ENCODE results near the gene KIAA1586.
"Not testable (repeated sequence)": the region's sequence is repeated elsewhere in the genome, so short reads cannot be mapped to it uniquely, and the experiment has no call there.

Gene KIAA1586, protein sequence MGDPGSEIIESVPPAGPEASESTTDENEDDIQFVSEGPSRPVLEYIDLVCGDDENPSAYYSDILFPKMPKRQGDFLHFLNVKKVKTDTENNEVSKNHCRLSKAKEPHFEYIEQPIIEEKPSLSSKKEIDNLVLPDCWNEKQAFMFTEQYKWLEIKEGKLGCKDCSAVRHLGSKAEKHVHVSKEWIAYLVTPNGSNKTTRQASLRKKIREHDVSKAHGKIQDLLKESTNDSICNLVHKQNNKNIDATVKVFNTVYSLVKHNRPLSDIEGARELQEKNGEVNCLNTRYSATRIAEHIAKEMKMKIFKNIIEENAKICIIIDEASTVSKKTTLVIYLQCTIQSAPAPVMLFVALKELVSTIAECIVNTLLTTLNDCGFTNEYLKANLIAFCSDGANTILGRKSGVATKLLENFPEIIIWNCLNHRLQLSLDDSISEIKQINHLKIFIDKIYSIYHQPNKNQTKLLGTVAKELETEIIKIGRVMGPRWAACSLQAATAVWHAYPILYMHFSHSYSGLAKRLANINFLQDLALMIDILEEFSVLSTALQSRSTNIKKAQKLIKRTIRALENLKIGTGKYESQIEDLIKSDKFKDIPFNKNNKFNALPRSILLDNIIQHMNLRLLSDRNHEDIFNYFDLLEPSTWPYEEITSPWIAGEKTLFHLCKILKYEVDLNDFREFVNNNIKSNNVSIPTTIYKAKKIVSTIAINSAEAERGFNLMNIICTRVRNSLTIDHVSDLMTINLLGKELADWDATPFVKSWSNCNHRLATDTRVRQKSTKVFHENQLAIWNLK

DNA sequence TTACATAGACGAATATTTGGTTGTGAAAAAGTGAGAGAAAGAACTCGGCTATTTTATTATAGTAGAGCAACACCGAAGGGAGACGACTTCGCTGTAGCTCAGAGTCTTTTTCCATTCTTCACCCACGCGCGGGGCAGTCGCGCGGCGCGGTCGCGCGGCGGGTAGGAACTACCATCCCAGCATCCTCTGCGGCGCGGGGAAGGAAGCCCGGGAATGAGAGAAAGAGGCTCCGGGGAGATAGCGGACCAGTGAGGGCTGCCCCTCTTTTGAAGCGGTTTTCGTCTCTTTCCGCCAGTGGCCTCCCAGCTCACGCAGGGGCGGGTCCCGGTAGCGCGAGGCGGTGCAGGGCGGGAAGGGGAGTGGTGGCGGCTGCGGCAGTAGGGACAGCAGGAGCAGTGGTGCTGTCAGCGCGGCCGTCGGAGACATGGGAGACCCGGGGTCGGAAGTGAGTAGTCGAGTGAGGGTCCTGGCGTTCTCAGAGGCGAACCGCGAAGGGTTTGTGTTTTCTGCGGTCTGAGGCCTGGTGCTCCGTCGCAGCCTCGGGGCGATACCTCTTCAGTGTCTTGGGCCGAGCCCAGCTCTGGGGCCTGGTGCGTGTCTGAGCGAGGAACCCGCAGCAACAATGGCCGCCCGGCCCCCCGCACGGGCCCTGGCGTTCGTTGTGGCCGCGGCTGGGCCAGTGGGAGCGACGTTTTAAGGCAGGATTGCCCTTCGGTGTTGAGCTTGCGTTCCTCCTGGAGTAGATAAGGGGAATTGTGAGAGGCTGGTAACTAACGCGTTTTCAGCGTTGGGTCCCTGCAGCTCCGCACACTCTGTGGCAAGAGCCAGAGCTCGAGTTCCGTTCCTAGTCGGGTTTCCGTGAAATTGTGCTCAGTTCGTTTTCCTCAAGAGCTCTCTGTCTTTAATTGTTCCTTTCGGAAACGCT lies at the start of gene KIAA1586:
KIAA1586 (plus strand) TSS at position 362 of the 925 bp plus-strand sequence; CDS start at position 425, 63 bp downstream.
- peak; percentile 84 for DNase-seq

DNA sequence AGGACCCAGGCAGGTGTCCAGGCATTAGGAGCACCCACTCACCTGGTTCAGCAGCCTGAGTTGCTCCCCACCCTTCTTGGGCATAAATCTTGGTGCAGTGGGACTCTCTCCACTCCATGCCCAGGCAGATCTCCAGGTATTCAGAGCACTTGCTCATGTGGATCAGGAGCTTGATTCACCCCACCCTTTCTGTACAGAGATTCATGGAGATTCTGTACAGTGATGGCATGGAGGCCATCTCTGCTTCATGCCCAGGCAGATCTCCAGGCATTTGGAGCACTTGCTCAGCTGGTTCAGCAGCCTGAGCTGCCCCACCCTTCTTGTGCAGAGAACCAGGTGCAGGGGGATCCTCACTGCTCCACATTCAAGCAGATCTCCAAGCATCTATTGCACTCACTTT lies 47.4 kb upstream of the KIAA1586 start:
- no peak for DNase-seq

DNA sequence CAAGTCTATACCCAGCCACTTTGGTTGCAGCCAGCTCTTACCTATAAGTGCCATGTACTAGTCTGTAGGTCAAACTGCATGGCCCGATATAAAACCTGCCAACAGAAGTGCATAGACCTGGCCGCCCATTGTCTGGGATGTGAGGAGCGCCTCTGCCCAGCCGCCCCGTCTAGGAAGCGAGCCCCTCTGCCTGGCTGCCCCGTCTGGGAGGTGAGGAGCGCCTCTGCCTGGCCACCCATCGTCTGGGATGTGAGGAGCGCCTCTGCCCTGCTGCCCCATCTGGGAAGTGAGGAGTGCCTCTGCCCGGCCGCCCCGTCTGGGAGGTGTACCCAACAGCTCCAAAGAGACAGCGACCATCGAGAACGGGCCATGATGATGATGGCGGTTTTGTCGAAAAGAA lies 46.7 kb upstream of the KIAA1586 start:
- DNase-seq: not testable (repeated sequence)

DNA sequence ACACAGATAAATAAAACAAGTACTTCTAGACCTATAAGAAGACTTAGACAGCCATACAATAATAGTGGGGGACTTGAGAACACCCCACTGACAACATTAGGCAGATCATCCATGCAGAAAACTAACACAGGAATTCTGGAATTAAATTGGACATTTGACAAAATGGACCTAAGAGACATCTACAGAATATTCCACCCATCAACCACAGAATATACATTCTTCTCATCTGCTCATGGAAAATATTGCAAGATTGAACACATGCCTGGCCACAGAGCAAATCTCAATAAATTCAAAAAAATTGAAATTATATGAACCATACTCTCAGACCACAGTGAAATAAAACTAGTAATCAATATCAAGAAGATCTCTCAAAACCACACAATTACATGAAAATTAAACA lies 44.3 kb upstream of the KIAA1586 start:
- DNase-seq: no peak

DNA sequence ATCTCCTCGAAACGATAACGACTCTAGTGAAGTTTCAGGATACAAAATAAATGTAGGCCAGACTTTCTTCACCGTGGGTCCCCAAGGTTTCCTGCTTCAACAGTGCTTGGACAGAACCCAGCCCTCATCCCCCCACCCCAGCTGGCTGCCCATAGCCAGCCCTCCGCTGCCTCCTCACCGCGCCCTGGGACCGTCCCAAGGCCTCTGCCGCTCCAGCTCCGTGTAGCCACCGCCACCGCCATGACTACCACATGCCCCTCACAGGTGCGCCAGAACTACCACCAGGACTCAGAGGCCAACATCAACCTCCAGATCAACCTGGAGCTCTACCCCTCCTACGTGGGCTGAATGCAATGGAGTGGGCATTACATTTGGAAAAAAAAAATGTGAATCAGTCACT lies 42.2 kb upstream of the KIAA1586 start:
- no peak for DNase-seq

DNA sequence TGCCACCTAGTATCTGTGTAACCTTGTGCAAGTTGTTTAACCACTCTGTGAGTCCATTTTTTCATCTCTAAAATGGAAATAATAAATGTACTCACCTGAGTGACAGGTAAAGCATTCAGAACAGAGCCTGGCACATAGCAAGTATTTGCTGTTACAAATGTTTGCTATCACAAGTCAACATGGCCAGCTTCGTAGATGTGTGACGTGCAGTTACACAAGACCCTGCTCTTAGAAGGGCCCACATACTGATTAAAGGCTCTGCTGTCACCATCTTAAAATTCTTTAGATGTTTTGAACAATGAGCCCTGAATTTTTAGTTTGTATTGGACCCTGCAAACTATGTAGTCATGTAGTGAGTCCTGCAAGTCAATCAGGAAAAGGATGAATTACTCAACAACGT lies 40.4 kb upstream of the KIAA1586 start:
- DNase-seq: no peak

DNA sequence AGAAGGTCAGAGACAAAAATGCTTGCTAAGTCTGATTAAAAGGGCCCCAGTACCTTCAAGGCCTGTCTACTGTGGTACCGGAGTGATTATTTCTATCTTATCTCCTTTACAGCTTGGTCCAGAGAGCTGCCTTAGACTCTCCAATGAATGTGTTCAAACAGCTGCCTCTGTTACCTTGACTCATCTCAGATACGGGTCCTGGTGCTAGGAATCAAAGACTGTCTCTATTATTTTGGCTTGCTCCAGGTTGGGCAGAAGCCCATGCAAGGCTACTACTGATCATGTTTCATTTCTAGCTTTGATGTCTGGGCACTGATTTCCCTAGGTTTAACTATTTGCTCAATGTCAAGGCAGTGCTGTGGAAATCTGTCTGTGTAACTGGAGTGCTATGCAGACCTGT lies 38.4 kb upstream of the KIAA1586 start:
- not testable (repeated sequence) for DNase-seq

DNA sequence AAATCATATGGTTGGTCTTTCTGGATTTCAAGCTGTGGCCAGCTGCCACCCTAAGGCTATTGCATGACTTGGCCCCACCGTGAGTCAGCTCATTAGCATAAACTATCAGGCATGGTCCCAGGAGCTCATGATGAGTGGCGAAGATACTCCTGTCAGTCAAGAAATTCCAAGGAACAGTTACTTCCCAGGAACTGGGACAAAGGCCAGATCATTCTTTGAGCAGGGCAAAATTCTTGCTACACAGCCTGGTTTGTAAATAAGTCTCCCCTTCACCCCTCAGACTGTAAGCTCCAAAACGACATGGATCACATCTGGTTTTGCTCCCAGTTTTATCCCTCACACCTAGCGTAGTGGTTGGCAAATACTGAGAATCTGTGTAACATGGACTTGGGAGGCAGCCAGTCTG lies 33.0 kb upstream of the KIAA1586 start:
- no peak for DNase-seq

DNA sequence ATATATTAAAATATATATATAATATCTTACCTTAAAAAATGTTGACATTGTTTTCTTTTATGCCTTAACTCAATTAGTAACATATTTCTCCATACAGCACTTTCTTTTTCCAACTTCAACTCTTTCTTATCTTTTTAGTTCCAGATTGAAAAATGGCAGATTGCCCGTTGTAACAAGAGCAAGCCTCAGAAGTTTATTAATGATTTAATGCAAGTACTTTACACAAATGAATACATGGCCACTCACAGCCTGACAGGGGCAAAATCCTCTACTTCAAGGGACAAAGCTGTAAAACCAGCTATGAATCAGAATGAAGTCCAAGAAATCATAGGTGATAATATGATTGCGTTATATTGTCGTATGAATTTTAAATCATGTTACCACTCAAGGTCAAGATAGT lies 29.4 kb upstream of the KIAA1586 start:
- no peak for DNase-seq

DNA sequence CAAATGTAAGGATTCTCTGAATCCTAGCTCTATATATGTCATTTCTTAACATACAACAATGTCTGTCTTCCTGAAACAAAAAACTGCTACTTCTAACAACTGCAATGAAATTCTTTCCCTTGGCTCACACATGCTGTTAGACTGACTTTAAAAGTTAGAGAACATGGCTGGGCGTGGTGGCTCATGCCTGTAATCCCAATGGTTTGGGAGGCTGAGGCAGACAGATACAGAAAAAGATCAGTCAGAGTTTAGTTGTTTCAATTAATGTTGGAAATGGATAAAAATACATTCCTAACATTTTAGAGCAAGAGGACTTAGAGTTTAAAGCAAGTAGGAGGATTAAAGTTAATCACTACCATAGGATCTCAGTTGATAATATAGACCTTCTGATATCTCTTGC lies 28.7 kb upstream of the KIAA1586 start:
- DNase-seq: no peak

DNA sequence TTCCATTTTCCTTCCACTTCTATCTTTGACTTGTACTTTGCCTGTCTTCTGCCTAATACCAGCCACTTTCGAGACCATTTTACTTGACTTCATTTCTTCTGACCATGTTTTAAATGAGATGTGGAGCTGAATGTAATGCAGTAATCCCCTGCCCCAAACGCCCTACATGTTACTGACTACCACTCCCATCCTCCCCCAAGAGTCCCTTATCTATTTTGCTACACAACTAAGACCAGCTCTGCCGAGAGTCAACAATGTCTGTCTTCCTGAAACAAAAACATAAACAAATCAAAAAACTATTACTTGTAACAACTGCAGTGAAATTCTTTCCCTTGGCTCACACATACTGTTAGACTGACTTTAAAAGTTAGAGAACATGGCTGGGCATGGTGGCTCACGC lies 27.1 kb upstream of the KIAA1586 start:
- no peak for DNase-seq

DNA sequence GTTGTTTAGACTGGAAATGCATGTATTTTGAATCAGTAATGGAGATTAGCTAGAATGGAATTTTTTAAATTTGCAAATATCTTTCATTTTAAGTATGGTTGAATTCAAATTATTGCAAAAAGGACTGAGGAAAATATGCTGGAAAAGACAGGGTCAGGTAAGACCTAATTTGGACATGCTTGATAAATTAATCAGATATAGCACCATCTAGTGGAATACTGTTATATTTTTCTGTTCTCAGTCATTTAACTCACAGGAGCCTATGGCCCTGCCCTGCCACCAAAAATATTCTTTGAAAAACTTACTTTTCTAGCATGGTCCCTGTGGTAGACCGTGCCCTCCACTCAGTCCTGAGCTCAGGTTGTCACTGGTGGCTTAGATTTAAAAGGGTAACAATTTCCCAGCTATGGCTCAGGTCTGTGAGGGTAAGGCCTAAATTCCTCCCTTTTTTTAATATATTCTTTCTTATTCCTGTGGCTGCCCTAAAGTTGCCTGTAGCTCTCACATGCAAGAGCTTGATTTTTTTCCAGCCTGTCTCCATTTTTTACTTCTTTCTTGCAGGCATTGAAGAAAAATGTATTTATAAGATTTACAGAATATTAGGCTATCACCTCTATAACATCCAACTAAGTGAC lies 25.3 kb upstream of the KIAA1586 start:
- peak; percentile 29 for DNase-seq

DNA sequence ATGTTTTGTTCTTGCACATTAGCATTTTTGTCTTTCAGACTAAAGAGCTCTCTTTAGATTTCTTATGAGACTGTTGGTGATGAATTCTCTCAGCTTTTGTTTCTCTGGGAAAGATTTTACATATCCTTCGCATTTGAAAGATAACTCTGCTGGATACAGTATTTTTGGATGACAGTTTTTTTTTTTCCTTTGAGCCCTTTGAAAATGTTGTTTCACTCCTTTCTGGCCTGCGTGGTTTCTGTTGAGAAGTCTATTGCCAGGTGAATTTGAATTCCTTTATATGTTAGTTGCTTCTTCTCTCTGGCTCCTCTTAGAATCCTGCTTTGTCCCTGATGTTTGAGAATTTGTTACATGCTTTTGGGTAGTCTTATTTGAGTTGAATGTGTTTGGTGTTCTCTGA lies 22.2 kb upstream of the KIAA1586 start:
- DNase-seq: no peak

DNA sequence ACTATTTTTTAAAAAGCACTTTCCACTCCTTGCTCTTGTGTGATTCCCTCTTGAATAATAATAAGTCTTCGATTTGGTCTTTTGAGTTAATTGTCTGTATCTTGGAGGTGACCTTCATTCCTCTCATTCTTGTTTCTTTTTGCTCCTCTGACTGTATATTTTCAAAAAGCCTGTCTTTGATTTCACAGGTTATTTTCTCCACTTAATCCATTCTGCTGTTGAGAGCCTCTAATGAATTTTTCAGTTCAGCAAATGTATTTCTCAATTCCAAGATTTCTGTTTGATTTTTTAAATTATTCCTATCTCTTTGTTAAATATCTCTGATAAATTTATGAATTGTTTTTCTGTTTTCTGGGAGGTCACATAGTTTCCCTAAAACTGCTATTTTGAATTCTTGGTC lies 21.7 kb upstream of the KIAA1586 start:
- DNase-seq: no peak

DNA sequence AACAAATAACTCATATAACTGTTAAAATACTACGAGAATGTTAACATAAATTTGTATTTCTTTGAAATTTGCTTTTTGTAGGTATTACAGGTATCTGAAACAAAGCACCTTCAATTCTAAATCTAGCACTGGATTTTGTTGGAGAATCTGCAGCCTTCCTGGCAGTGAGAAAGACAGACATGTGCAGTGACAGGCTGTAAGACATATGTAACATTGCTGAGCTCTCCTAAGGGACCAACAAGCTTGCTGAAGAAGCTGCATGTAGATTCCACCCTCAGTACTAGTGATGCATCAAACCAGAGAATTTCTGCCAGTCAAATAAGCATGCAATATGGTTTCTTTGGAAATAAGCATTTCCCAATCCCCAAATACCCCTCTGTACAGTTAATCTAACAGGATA lies 20.5 kb upstream of the KIAA1586 start:
- DNase-seq: no peak

DNA sequence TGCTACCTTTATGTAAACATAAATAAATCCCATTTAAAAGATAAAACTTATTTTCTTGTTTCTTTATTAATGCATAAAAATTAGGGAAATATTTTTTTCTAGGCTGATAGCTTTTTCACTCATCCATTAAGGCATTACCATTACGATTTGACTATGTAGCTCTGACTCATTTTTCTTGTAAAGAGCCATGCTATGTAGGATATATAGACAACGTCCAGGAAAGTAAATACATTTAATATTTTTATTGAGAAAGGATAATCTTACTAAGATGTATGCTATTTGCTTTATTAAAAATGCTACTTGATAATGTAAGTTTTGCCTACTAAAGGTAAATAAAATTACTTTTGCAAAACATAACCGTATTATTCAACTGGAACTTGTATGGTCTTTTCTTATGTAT lies 19.2 kb upstream of the KIAA1586 start:
- no peak for DNase-seq

DNA sequence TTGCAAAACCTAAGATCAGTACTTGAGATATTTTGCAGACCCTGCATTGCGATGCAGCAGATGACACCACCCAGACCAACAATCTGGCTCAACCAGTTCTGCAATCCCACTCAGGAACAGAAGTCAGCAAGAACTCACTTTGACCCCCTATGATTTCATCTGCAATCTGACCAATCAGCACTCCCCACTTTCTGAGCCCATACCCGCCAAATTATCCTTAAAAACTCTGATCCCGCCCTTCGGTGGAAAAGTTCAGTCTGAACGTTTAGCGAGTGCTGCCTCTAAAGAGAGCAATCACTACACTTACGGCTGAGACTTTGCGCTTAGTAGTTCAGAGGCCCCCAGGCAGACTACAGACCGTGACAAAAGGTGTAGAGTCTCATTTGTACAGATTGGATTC lies 17.3 kb upstream of the KIAA1586 start:
- no peak for DNase-seq

DNA sequence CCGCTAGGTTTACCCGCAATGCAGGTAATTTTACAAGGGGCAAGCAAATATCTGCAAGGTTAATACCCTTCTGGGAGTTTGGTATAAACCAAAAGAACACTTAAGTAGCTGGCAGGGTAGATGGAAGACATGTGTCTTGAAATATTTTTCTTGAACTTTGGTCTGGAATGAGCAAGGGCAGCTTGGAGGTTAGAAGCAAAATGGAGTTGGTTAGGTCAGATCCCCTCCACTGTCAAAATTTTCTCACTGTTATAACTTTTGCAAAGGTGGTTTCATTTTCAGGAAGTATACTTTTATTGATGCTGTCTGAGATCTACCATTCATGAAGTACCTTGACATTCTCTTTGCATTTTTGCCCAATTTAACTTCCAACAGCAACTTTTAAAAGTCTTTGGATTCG lies 13.3 kb upstream of the KIAA1586 start:
- no peak for DNase-seq

DNA sequence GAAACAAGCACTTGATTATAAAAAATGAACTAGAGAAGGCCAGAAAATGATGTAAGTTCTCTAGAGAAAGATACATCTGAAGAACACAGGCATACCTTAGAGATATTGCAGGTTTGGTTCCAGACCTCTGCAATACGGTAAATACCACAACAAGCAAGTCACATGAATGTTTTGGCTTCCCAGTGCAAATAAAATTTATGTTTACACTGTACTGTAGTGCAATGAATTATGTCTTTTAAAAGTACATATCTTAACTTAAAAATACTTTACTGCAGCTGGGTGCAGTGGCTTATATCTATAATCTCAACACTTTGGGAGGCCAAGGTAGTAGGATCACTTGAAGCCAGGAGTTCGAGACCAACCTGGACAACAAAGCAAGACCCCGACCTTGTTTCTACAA lies 10.9 kb upstream of the KIAA1586 start:
- DNase-seq: no peak

DNA sequence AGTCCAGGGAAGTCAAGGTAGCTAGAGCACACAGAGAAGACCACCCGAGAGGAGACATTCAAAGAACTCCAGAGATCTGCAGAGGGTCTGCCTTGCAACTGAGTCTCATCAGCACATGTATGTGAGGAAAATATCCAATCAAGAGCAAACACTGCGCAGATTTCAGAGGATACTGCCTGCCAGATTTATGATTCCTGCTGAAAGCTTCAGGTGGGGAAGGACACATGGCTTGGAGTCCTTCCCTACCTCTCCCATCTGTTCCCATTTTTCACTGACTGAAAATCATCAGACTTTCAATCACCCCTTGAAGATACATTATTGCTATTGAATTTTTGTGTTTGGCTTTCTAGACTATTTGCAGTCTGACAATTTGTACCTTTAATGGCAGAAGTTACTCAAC lies 7.6 kb upstream of the KIAA1586 start:
- DNase-seq: no peak

DNA sequence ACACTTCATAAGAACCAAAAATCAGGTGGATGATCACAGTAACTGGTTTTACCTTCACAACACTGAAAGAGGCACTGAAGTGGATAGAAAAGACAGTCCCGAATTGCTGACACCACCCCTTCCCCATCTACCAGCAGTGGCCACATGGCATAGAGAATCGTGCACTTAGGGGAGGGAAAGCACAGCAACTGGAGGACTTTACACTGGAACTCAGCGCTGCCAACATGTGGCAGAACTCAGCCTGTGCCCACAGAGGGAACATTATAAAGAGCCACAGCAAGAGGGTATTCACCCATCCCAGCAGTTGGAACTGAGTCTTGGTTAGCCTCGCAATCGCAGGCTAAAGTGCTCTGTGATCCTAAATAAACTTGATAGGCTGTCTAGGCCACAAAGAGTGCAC lies 6.5 kb upstream of the KIAA1586 start:
- no peak for DNase-seq

DNA sequence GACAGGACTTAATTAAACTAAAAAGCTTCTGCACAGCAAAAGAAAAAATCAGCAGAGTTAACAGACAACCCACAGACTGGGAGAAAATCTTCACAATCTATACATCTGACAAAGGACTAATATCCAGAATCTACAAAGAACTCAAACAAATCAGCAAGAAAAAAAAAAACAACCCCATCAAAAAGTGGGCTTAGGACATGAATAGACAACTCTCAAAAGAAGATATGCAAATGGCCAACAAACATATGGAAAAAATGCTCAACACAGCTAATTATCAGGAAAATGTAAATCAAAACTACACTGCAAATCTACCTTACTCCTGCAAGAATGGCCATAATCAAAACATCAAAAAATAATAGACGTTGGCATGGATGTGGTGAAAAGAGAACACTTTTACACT lies 2.4 kb upstream of the KIAA1586 start:
- not testable (repeated sequence) for DNase-seq

DNA sequence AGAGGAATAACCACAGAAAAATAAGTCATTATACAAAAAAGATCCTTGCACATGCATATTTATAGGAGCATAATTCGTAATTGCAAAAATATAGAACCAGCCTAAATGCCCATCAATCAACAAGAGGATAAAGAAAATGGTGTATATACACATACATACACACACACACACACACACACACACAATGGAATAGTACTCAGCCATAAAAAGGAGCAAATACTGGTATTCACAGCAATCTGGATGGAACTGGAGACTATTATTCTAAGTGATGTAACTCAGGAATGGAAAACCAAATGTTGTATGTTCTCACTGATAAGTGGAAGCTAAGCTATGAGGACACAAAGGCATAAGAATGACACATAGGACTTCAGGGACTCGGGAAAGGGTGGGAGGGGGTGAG lies 1.9 kb upstream of the KIAA1586 start:
- no peak for DNase-seq
